ENCODE data around the gene POGZ.

DNA sequence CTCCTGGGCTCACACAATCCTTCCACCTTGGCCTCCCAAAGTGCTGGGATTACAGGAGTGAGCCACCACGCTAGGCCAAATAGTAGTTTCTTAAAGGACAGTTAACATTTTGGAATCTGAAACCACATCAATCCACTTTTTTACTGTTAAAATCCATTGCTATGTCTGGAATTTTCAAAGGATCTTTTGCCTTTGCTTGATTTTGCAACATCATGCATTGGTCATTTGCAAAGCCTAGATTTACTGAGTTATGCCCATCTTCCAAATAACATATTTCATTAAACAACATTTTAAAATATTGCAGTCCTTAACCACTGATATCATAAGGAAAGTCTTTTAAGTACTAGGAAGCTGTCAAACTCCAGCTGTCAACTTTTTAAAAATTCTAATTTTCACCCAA, 3.3 kb downstream of the POGZ start:
- TF ChIP-seq CTCF (IDR thresholded peaks at IDR 0.05; ENCODE audit: poor library complexity) (no peak), EZH2phosphoT487 (IDR thresholded peaks at IDR 0.05; ENCODE audit: low read depth, severe bottlenecking, unreplicated experiment) (no peak)

Measured in hepatocyte (in vitro differentiated cells).